Stimulated activated naive CD4-positive, alpha-beta T cell treated with Interleukin-2 at 50 U/mL for 16 hours (primary cell): ENCODE measurements around the gene CHCHD4.
"Not testable (repeated sequence)": the region's sequence is repeated elsewhere in the genome, so short reads cannot be mapped to it uniquely, and the experiment has no call there.

ENCODE experiments used
- DNase-seq: peaks from one replicate; lab custom pipeline; 2025; lab: John Stamatoyannopoulos, UW

Gene CHCHD4

GRCh38 chr3:14134291-14134690, 9.6 kb upstream of the CHCHD4 start:
- no peak for DNase-seq

GRCh38 chr3:14133876-14134275, 9.2 kb upstream of the CHCHD4 start:
- no peak for DNase-seq

GRCh38 chr3:14133188-14133800, 8.6 kb upstream of the CHCHD4 start:
- DNase-seq, result no peak

GRCh38 chr3:14132689-14133088, 8.0 kb upstream of the CHCHD4 start:
- DNase-seq, result no peak

- no peak for DNase-seq
Measured at GRCh38 chr3:14132120-14132519, 7.5 kb upstream of the CHCHD4 start.

- no peak for DNase-seq
Measured at GRCh38 chr3:14131134-14131533, 6.5 kb upstream of the CHCHD4 start.

GRCh38 chr3:14130707-14131106, 6.0 kb upstream of the CHCHD4 start:
- no peak for DNase-seq

- DNase-seq, result no peak
Measured at GRCh38 chr3:14130230-14130629, 5.6 kb upstream of the CHCHD4 start.

GRCh38 chr3:14129296-14129695, 4.6 kb upstream of the CHCHD4 start:
- no peak for DNase-seq

- no peak for DNase-seq
Measured at GRCh38 chr3:14128724-14129123, 4.1 kb upstream of the CHCHD4 start.

GRCh38 chr3:14127516-14128161, 3.0 kb upstream of the CHCHD4 start:
- no peak for DNase-seq

- DNase-seq, result no peak
Measured at GRCh38 chr3:14126887-14127505, 2.3 kb upstream of the CHCHD4 start.

- no peak for DNase-seq
Measured at GRCh38 chr3:14126017-14126886, 1.6 kb upstream of the CHCHD4 start.

- peak; percentile 65 for DNase-seq
Measured at GRCh38 chr3:14125193-14126016, 735 bp upstream of the CHCHD4 start.

- peak; percentile 71 for DNase-seq
Measured at GRCh38 chr3:14124223-14124614, 451 bp downstream of the CHCHD4 start.

- no peak for DNase-seq
Measured at GRCh38 chr3:14123308-14124222, 1.1 kb downstream of the CHCHD4 start.

- no peak for DNase-seq
Measured at GRCh38 chr3:14122301-14122700, 2.4 kb downstream of the CHCHD4 start.

- no peak for DNase-seq
Measured at GRCh38 chr3:14121859-14122258, 2.8 kb downstream of the CHCHD4 start.

GRCh38 chr3:14120921-14121448, 3.7 kb downstream of the CHCHD4 start:
- DNase-seq, result not testable (repeated sequence)
